CD4-positive, CD25-positive, alpha-beta regulatory T cell (primary cell): ENCODE data around the gene UGT2A3. TPM values are rescaled to one million over a fixed set of nuclear protein-coding genes. Genes with fewer than 3 reads are reported as not detected.

Source experiments
- ATAC-seq, 2 donors: fragments of 150-1000 bp; cut with Tn5 transposase; one replicate each; pipeline ENCODE4 v1.10.0; 2021; ENCODE audit warnings: low read depth in 2 of 2, moderate number of reproducible peaks in 2 of 2, moderate library complexity in 1 of 2
- DNase-seq, 3 donors: peaks; one replicate each; pipeline versions ENCODE4 v3.0.0 to v3.0.0-alpha.2; 2012 to 2022; ENCODE audit warnings: mixed read lengths in 1 of 3
- H3K27ac ChIP-seq: one replicate; pipeline ENCODE4 v1.7.0; 2013; ENCODE audit warnings: mild to moderate bottlenecking, low read length; ENCODE audit not compliant: insufficient read depth, poor library complexity, severe bottlenecking
- H3K27me3 ChIP-seq: one replicate; pipeline ENCODE4 v1.7.0; 2013; ENCODE audit warnings: low read length; ENCODE audit not compliant: control insufficient read depth, insufficient read depth
- H3K36me3 ChIP-seq: one replicate; pipeline ENCODE4 v1.7.0; 2013; ENCODE audit warnings: mild to moderate bottlenecking, low read length, moderate library complexity; ENCODE audit not compliant: control insufficient read depth, insufficient read depth
- H3K4me1 ChIP-seq: 2 replicates; pipeline ENCODE4 v1.7.0; 2013; ENCODE audit warnings: mild to moderate bottlenecking, low read length; ENCODE audit not compliant: insufficient read depth, control insufficient read depth, poor library complexity, severe bottlenecking
- H3K4me3 ChIP-seq: one replicate; pipeline ENCODE4 v1.7.0; 2013; ENCODE audit warnings: low read depth, mild to moderate bottlenecking, low read length, moderate library complexity
- H3K9me3 ChIP-seq, 2 experiments: 1 replicate in 1 of 2; 2 replicates in 1 of 2; pipeline ENCODE4 v1.7.0; 2013; ENCODE audit warnings: low read length in 2 of 2, mild to moderate bottlenecking in 1 of 2, moderate library complexity in 1 of 2; ENCODE audit not compliant: control insufficient read depth in 2 of 2
- H3K27ac Mint-ChIP-seq, 3 donors: one replicate each; pipeline ENCODE4 v1.8.0; 2020 to 2022; ENCODE audit warnings: mild to moderate bottlenecking in 3 of 3, mixed read lengths in 3 of 3, moderate library complexity in 2 of 3
- H3K27me3 Mint-ChIP-seq: one replicate; pipeline ENCODE4 v1.8.0; 2022; ENCODE audit warnings: mild to moderate bottlenecking, mixed read lengths
- H3K36me3 Mint-ChIP-seq: one replicate; pipeline ENCODE4 v1.8.0; 2020; ENCODE audit warnings: mixed read lengths
- H3K4me1 Mint-ChIP-seq, 4 donors: one replicate each; pipeline ENCODE4 v1.8.0; 2020 to 2022; ENCODE audit warnings: mixed read lengths in 4 of 4, mild to moderate bottlenecking in 1 of 4
- H3K4me3 Mint-ChIP-seq, 4 donors: one replicate each; pipeline ENCODE4 v1.8.0; 2020 to 2022; ENCODE audit warnings: mild to moderate bottlenecking in 4 of 4, mixed read lengths in 4 of 4, moderate library complexity in 3 of 4
- H3K9me3 Mint-ChIP-seq, 7 donors: one replicate each; pipeline ENCODE4 v1.8.0; 2020 to 2022; ENCODE audit warnings: mixed read lengths in 7 of 7, mild to moderate bottlenecking in 3 of 7, moderate library complexity in 2 of 7
- polyA plus RNA-seq, 4 donors: library from polyadenylated mRNA; unstranded; fragments of 300-500 nt; fragmentation: Illumina TruSeq; gene quantifications; one replicate each; pipeline ENCODE4 v1.2.3, GENCODE V29; 2021
- total RNA-seq: library from RNA; stranded (reverse); gene quantifications from one replicate; pipeline ENCODE4 v1.2.3, GENCODE V29; 2022

Gene UGT2A3
- total RNA-seq = not detected
- polyA plus RNA-seq = not detected

DNA sequence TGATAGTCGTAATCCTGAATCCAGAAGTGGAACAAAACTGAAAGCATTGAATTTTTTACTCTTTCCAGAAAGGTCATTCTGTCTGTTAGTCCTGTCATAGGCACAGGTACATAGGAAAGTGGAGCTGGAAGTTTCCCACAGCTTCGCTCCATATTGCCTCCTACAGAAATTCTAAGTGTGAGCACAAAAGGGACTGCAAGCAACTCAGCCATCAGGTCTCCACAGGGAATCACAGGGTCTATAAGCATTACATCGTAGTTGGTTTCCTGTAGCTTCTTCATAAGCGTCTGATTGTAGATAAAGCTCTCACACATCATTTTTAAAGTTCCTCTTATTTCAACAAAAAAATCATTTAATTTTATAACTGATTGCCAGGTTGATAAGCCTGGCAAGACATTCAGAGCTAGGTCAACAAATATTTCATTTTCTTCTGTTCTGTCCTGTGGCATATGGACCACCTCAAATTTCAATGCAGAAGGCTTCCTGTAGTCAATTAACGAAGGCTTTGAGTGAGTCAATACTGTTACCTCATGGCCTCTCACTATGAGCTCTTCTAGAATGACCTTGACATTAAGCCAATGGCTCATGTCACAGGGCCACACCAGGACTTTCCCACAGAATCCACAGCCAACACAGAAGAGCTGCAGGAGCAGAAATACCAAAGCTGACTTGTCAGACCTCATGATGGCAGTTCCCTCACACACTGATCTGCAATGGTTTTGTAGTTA lies at the start of gene UGT2A3:
Gene UGT2A3 (minus strand): TSS at position 727 of the 728 bp plus-strand sequence. CDS start 44 bp downstream, at position 683.
- Mint-ChIP-seq H3K36me3 (no peaks in the 10 kb centered on the region), H3K9me3 (no peaks in the 10 kb centered on the region), H3K4me3 (no peak within 1 kb of the TSS), H3K4me1 (no peaks in the 10 kb centered on the region), H3K27ac (no peak within 1 kb of the TSS), H3K27me3 (no peaks in the 10 kb centered on the region)
- no peaks in the 10 kb centered on the region for H3K9me3 ChIP-seq
- H3K27me3 ChIP-seq = no peaks in the 10 kb centered on the region
- ATAC-seq = no peak
- no peaks in the 10 kb centered on the region for H3K4me1 ChIP-seq
- DNase-seq = no peak
- no peak within 1 kb of the TSS for H3K4me3 ChIP-seq
- H3K27ac ChIP-seq = no peak within 1 kb of the TSS
- H3K36me3 ChIP-seq = no peaks in the 10 kb centered on the region

DNA sequence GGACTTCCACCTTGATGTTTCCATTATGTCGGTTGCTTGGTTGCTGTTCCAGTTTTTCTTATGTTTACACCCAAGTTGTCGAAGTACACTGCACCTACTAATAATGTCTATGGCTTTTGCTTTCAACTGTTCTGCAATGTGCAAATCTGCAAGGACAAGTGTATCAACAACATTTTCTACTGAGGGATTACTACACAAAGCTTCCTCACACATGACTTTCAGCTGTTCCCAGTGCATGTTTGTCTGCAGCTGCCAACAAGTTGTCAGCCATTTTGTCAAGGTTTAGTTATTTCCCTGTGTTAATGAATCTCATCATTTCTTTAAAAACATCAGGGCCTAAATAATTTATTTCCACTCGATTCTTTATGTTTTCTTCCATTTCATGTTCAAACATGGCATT lies 45.4 kb upstream of the UGT2A3 start:
- Mint-ChIP-seq H3K4me3 (no peak overlapping the region), H3K27ac (no peak overlapping the region), H3K36me3 (no peaks in the 10 kb centered on the region), H3K9me3 (peaks cover 0 to 7% (median 2%) of the 10 kb centered on the region in 7 donors), H3K27me3 (no peaks in the 10 kb centered on the region), H3K4me1 (no peaks in the 10 kb centered on the region)
- Histone ChIP-seq H3K27me3 (no peaks in the 10 kb centered on the region), H3K27ac (no peak overlapping the region), H3K36me3 (no peaks in the 10 kb centered on the region), H3K4me3 (no peak overlapping the region), H3K4me1 (no peaks in the 10 kb centered on the region), H3K9me3 (no peaks in the 10 kb centered on the region)
- ATAC-seq = no peak
- no peak for DNase-seq

DNA sequence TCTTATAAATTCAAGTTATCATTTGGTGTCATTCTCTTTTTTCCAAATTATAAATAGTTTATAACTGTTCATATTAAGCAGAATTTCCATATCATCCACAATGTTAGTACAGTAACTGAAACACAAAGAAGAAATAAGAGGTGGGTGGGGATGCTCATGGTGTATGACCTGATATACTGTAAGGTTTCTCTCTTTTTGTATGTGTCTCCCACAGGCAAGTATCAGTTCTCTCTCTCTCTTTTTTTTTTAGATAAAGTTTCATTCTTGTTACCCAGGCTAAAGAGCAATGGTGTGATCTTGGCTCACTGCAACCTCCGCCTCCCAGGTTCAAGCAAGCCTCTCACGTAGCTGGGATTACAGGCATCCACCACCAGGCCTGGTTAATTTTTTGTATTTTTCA lies 43.7 kb upstream of the UGT2A3 start:
- no peaks in the 10 kb centered on the region for H3K4me1 Mint-ChIP-seq
- H3K27ac Mint-ChIP-seq = no peak overlapping the region
- H3K9me3 ChIP-seq = no peaks in the 10 kb centered on the region
- H3K4me1 ChIP-seq = no peaks in the 10 kb centered on the region
- H3K9me3 Mint-ChIP-seq = peaks cover 0 to 9% (median 2%) of the 10 kb centered on the region in 7 donors
- DNase-seq = no peak
- H3K4me3 Mint-ChIP-seq = no peak overlapping the region
- H3K27me3 ChIP-seq = no peaks in the 10 kb centered on the region
- no peak overlapping the region for H3K4me3 ChIP-seq
- no peaks in the 10 kb centered on the region for H3K36me3 Mint-ChIP-seq
- H3K36me3 ChIP-seq = no peaks in the 10 kb centered on the region
- no peak for ATAC-seq
- no peaks in the 10 kb centered on the region for H3K27me3 Mint-ChIP-seq
- no peak overlapping the region for H3K27ac ChIP-seq

DNA sequence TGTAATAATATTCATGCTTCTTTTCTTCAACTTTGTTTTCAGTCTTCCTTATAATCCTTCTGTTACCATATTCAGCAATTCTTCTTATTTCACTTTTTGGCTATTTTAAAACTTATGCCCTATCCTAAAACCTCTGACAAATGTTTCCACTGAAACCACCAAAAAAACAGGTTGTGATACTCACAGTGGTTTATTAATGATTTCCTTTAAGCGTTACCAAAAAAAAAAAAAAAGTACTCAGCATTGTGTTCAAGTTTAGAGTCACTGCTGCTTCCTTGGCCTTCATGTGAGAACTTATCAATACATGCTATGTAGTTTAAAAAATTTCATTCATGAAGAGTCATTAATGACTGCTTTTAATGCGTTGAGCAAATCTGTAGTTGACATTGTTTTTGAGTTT lies 35.4 kb upstream of the UGT2A3 start:
- H3K9me3 Mint-ChIP-seq = peaks cover 0 to 10% (median 5%) of the 10 kb centered on the region in 7 donors
- no peak overlapping the region for H3K27ac Mint-ChIP-seq
- H3K4me3 Mint-ChIP-seq = no peak overlapping the region
- no peak overlapping the region for H3K4me3 ChIP-seq
- no peaks in the 10 kb centered on the region for H3K36me3 Mint-ChIP-seq
- H3K27me3 Mint-ChIP-seq = no peaks in the 10 kb centered on the region
- DNase-seq = no peak
- no peak for ATAC-seq
- no peaks in the 10 kb centered on the region for H3K4me1 Mint-ChIP-seq
- no peaks in the 10 kb centered on the region for H3K4me1 ChIP-seq
- H3K27ac ChIP-seq = no peak overlapping the region
- H3K9me3 ChIP-seq = no peaks in the 10 kb centered on the region
- H3K27me3 ChIP-seq = no peaks in the 10 kb centered on the region
- H3K36me3 ChIP-seq = no peaks in the 10 kb centered on the region

DNA sequence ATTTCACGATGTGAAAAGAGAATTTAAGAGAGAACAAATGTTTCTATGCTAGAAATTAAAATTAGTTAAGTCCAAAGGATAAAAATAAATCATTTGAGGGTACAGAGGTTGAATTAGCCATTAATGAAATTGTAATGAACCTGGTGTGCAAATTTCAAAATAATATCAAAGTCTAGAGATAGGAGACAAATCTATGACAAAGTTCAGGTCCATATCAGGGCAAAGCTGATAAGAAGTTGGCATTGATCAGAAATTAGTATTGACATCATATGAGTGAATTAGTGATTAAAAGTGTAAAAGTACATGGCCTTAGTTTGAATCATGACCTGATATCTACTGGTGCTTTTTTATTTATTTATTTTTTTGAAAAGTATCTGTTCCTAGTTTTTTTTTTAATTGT lies 33.8 kb upstream of the UGT2A3 start:
- H3K4me3 ChIP-seq = no peak overlapping the region
- H3K4me1 Mint-ChIP-seq = no peaks in the 10 kb centered on the region
- H3K27me3 ChIP-seq = no peaks in the 10 kb centered on the region
- H3K36me3 ChIP-seq = no peaks in the 10 kb centered on the region
- ATAC-seq (no peak), DNase-seq (no peak)
- H3K36me3 Mint-ChIP-seq = no peaks in the 10 kb centered on the region
- H3K9me3 ChIP-seq = no peaks in the 10 kb centered on the region
- no peaks in the 10 kb centered on the region for H3K4me1 ChIP-seq
- H3K27ac ChIP-seq = no peak overlapping the region
- H3K27me3 Mint-ChIP-seq = no peaks in the 10 kb centered on the region
- H3K4me3 Mint-ChIP-seq = no peak overlapping the region
- H3K27ac Mint-ChIP-seq = no peak overlapping the region
- peaks cover 0 to 10% (median 5%) of the 10 kb centered on the region in 7 donors for H3K9me3 Mint-ChIP-seq

DNA sequence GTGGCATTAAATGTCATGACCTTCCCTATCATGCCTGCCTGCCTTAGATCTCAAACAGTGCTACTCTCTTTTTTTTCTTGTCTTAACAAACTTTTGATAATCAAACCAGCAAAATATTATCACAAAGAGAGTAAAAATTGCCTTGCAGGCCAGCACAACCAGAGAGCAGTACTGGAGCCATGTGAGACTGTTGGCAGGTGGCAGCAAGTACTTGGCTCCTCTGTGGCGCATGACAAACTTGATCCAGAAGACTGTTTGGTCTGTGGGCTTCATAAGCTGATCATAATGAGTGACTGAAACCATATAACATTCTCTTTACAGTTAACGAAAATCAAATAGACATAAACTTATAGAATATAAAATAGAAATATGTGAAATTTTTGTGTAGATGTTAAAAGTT lies 33.3 kb upstream of the UGT2A3 start:
- Mint-ChIP-seq H3K9me3 (peaks cover 0 to 10% (median 5%) of the 10 kb centered on the region in 7 donors), H3K27me3 (no peaks in the 10 kb centered on the region), H3K27ac (no peak overlapping the region), H3K36me3 (no peaks in the 10 kb centered on the region), H3K4me3 (no peak overlapping the region), H3K4me1 (no peaks in the 10 kb centered on the region)
- Histone ChIP-seq H3K4me1 (no peaks in the 10 kb centered on the region), H3K27me3 (no peaks in the 10 kb centered on the region), H3K4me3 (no peak overlapping the region), H3K27ac (no peak overlapping the region), H3K9me3 (no peaks in the 10 kb centered on the region), H3K36me3 (no peaks in the 10 kb centered on the region)
- DNase-seq (no peak), ATAC-seq (no peak)

DNA sequence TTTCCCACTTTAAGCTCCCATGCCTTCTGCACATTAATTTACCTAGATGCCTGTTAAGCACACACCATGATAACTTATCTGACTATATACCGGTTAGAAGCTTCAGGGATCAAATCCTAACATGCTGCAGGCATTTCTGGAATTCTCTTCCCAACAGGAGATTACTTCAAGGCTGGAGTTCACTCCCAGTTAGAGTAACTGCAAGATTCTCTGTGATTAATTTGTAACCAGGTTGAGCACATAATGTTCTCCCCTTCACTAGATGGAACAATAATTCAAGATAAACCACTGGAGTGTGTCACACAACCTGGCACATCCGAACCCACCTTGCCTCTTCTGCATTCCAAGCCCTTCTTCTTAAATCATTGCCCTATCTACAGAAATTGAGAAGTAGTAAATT lies 11.8 kb upstream of the UGT2A3 start:
- no peaks in the 10 kb centered on the region for H3K9me3 ChIP-seq
- no peaks in the 10 kb centered on the region for H3K27me3 ChIP-seq
- no peak for DNase-seq
- H3K4me3 ChIP-seq = no peak overlapping the region
- H3K4me1 Mint-ChIP-seq = peaks cover 0 to 5% (median 0%) of the 10 kb centered on the region in 4 donors
- ATAC-seq = no peak
- no peaks in the 10 kb centered on the region for H3K36me3 Mint-ChIP-seq
- H3K4me3 Mint-ChIP-seq = no peak overlapping the region
- peaks cover 0 to 7% (median 1%) of the 10 kb centered on the region in 7 donors for H3K9me3 Mint-ChIP-seq
- H3K36me3 ChIP-seq = no peaks in the 10 kb centered on the region
- H3K27me3 Mint-ChIP-seq = no peaks in the 10 kb centered on the region
- no peak overlapping the region for H3K27ac ChIP-seq
- no peak overlapping the region for H3K27ac Mint-ChIP-seq
- H3K4me1 ChIP-seq = no peaks in the 10 kb centered on the region

DNA sequence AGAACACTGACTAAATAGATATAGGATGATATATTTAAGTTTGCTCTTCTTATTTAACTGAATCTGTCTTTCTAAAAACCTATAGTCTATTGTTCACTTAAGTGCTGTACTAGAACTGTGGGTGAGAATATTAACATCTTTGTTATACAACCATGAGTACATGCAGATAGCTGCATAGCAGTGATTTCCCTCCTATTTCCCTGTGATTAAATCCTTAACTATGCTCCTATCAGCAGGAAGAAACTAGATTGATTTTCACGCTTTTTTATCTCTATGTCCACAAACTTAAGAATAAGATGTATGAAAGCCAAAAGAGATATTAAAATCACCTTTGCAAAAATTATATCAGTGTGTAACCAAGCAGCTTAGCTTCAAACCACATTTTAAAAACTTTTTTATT lies 11.3 kb upstream of the UGT2A3 start:
- Mint-ChIP-seq H3K4me3 (no peak overlapping the region), H3K27me3 (no peaks in the 10 kb centered on the region), H3K36me3 (no peaks in the 10 kb centered on the region), H3K9me3 (peaks cover 0 to 5% (median 1%) of the 10 kb centered on the region in 7 donors), H3K4me1 (peaks cover 0 to 5% (median 0%) of the 10 kb centered on the region in 4 donors), H3K27ac (no peak overlapping the region)
- no peak for ATAC-seq
- Histone ChIP-seq H3K36me3 (no peaks in the 10 kb centered on the region), H3K9me3 (no peaks in the 10 kb centered on the region), H3K27me3 (no peaks in the 10 kb centered on the region), H3K4me1 (no peaks in the 10 kb centered on the region), H3K27ac (no peak overlapping the region), H3K4me3 (no peak overlapping the region)
- no peak for DNase-seq
